ENCODE measurements around the gene ZDHHC11. TPM values are rescaled to one million over a fixed set of nuclear protein-coding genes. Genes with fewer than 3 reads are reported as not detected.
"Not testable (repeated sequence)": the region's sequence is repeated elsewhere in the genome, so short reads cannot be mapped to it uniquely, and the experiment has no call there.

Gene ZDHHC11
- total and polyA plus RNA-seq, 4 donors: 11.7 to 21.6 (median 16.1) TPM

DNA sequence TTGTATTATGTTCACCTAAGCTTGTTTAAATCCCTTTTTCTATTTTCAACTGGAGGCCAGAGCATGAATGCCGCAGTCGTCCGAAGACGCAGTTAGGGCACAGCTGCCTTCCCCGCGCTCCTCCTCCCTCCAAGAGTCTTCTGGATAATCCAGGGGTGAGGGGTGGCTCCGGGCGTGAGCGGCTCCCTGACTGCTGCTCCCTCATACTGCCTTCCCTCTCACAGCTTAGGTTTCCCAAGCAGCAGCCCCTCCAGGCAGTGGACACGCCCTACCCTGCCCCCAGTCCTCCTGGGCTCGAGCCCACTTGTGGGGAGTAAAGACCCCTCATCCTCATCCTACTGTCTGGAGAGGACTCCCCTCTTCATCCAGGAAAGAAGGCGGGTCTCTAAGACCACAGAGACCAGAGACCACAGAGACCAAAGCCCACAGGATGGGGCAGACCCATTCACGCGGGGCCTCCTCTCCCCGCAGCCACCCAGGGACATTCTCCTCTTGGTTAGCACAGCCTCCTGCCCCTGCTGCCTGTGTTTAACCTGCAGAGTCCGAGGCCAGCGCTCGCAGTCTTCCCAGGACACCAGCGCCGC, 98.2 kb downstream of the ZDHHC11 start:
- DNase-seq (ENCODE audit: low read depth in 4 of 6, low spot score in 6 of 6); H3K27me3 ChIP-seq (ENCODE audit: control insufficient read depth, insufficient read depth, low read length); H3K27ac ChIP-seq (ENCODE audit: low read depth, low read length); H3K4me3 ChIP-seq (ENCODE audit: low read depth, low read length); H3K9me3 ChIP-seq (ENCODE audit: control insufficient read depth, insufficient read depth, low read length): not testable (repeated sequence)
- Histone ChIP-seq H3K36me3 (ENCODE audit: control insufficient read depth, insufficient read depth, low read length) (peaks cover 12% of the 10 kb centered on the region), H3K4me1 (ENCODE audit: control insufficient read depth, insufficient read depth, low read length) (peaks cover 15% of the 10 kb centered on the region)
- 44% methylated on average over 2 of the region's 20 CpGs for WGBS (ENCODE audit: insufficient coverage)

DNA sequence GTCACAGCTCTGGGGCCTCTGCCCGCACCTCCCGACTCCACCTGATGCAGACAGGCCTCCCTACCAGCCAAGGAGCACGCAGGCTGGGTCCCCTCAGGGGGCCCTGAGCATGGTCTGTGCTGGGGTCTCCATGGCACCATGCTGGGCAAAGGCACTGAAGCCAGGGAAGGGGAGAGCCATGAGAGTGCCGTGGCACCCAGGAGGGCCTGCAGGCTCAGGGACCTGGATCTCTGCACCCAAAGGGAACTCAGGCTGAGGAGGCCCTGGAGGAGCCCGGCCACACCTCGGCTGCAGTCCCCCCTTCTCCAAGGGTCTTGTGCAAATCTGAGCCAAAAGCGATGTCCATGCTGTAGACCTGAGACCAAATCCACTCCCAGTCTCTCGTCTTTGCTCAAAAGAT, 98.8 kb downstream of the ZDHHC11 start:
- not testable (repeated sequence) for H3K4me1 ChIP-seq (ENCODE audit: control insufficient read depth, insufficient read depth, low read length); H3K27ac ChIP-seq (ENCODE audit: low read depth, low read length); H3K4me3 ChIP-seq (ENCODE audit: low read depth, low read length); H3K36me3 ChIP-seq (ENCODE audit: control insufficient read depth, insufficient read depth, low read length); H3K27me3 ChIP-seq (ENCODE audit: control insufficient read depth, insufficient read depth, low read length); H3K9me3 ChIP-seq (ENCODE audit: control insufficient read depth, insufficient read depth, low read length); DNase-seq (ENCODE audit: low read depth in 4 of 6, low spot score in 6 of 6)
- 63% methylated on average over 1 of the region's 8 CpGs for WGBS (ENCODE audit: insufficient coverage)

DNA sequence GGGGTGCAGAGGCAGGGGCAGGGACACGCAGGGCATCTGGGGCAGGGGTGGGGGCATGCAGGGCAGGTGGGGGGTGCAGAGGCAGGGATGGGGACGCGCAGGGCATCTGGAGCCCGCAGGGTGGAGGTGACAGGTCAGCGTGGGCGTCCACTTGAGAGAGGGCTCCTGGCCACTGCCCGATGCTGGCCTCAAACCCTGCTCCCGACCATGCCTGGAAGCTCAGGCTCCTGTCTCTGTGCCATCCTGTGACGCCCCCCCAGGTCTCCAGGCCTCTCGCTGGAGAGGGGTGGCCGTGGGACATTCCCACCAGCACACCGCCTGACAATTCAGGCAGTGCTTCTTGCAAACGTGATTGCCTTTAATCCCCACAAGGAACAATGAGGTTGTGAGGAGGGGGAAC, 99.3 kb downstream of the ZDHHC11 start:
- H3K27ac ChIP-seq (ENCODE audit: low read depth, low read length): no peak overlapping the region
- no peak for DNase-seq (ENCODE audit: low read depth in 4 of 6, low spot score in 6 of 6)
- no peak overlapping the region for H3K4me3 ChIP-seq (ENCODE audit: low read depth, low read length)
- 91% methylated on average over 4 of the region's 13 CpGs for WGBS (ENCODE audit: insufficient coverage)
- no peaks in the 10 kb centered on the region for H3K9me3 ChIP-seq (ENCODE audit: control insufficient read depth, insufficient read depth, low read length)
- H3K36me3 ChIP-seq (ENCODE audit: control insufficient read depth, insufficient read depth, low read length): peaks cover 4% of the 10 kb centered on the region
- H3K4me1 ChIP-seq (ENCODE audit: control insufficient read depth, insufficient read depth, low read length): peaks cover 4% of the 10 kb centered on the region
- no peaks in the 10 kb centered on the region for H3K27me3 ChIP-seq (ENCODE audit: control insufficient read depth, insufficient read depth, low read length)

DNA sequence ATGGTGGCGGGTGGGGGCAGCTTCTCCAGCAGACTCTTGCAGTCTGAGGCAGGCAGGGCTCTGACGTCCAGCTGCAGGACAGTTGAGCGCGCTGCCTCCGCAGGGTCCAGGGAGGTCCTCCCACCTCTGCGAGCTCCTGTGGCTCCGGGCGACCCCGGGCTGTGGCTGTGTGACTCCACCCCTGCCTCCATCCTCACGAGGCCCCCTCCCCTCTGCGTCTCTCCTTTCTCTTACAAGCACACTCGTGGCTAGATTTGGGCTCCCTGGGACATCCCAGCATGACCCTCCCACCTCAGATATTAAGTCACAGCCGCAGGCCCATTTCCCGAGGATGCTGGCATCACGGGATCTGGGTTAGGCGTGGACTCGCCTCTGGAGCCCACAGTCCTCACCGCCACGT, 100.6 kb downstream of the ZDHHC11 start:
- WGBS (ENCODE audit: insufficient coverage): 80% methylated on average over 13 of the region's 19 CpGs
- DNase-seq (ENCODE audit: low read depth in 4 of 6, low spot score in 6 of 6); H3K4me1 ChIP-seq (ENCODE audit: control insufficient read depth, insufficient read depth, low read length); H3K27ac ChIP-seq (ENCODE audit: low read depth, low read length); H3K27me3 ChIP-seq (ENCODE audit: control insufficient read depth, insufficient read depth, low read length); H3K9me3 ChIP-seq (ENCODE audit: control insufficient read depth, insufficient read depth, low read length); H3K4me3 ChIP-seq (ENCODE audit: low read depth, low read length): not testable (repeated sequence)
- peaks cover 10% of the 10 kb centered on the region for H3K36me3 ChIP-seq (ENCODE audit: control insufficient read depth, insufficient read depth, low read length)

DNA sequence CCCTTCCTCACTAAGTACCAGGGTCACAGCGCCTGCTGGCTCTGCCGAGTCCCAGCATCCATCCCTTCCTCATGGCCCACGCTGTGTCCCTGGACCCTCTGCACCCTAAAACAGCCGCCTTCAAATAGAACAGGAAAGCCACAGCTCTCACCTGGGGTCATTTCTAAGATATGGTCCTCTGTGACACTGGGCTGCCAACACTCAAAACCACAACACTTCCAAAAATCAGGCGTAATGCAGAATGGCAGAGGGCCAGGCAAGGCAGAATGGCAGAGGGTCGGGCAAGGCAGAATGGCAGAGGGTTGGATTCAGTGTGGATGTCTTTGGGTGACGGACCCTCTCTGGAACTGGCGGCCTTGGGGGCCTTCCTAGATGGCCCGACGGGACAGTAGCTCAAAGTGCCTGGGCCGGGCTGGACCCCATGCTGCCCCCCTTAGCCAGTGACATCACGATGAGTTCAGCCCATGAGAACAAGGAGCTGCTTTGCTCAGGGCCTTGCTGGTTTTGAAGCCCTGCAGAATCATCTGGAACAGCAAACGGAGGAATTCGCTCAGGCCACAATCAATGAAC, 101.6 kb downstream of the ZDHHC11 start:
- Histone ChIP-seq H3K36me3 (ENCODE audit: control insufficient read depth, insufficient read depth, low read length) (peaks cover 11% of the 10 kb centered on the region), H3K27me3 (ENCODE audit: control insufficient read depth, insufficient read depth, low read length) (no peaks in the 10 kb centered on the region), H3K9me3 (ENCODE audit: control insufficient read depth, insufficient read depth, low read length) (no peaks in the 10 kb centered on the region), H3K4me3 (ENCODE audit: low read depth, low read length) (no peak overlapping the region), H3K27ac (ENCODE audit: low read depth, low read length) (no peak overlapping the region), H3K4me1 (ENCODE audit: control insufficient read depth, insufficient read depth, low read length) (no peaks in the 10 kb centered on the region)
- 88% methylated on average over 11 of the region's 14 CpGs for WGBS (ENCODE audit: insufficient coverage)
- no peak for DNase-seq (ENCODE audit: low read depth in 4 of 6, low spot score in 6 of 6)

DNA sequence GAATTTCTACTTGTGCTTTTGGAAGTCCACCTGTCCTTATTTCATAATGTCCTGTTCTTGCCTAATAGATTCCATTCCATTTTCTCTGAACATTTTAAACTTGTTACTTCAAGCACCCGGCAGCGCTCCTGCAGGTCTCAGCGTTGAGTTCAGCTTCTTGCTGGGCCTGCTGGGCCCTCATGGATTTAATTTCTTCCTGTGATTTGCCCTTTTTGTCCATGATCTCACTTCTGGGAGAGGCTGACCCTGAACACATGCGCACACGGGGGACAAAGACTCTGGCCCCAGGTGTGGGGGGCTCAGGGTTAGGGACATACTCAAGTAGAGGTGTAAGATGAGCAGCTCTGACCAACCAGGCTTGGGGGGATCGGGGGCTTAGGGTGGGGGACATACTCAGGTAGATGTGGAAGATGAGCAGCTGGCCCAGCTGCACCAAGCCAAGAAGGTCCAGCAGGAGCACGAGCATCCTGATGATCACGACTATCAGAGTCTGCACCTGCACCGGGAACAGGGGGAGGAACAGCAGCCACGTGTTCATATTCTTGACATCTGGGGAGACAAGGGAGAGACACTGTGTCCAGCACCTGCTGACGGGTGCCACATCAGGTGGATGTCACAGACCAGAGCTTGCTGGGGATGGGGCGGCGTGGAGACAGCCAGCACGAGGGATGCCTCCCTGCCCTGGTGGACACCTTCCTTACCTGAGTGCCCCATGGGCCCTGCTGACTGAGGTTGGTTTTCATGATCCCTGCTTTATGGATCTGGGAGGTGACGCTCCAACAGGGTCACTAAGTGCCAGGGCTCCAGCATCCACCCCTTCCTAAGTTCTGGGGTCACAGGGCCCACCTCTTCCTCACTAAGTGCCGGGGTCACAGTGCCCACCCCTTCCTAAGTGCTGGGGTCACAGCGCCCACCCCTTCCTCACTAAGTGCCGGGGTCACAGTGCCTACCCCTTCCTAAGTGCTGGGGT, 102.5 kb downstream of the ZDHHC11 start:
- not testable (repeated sequence) for H3K27me3 ChIP-seq (ENCODE audit: control insufficient read depth, insufficient read depth, low read length); H3K9me3 ChIP-seq (ENCODE audit: control insufficient read depth, insufficient read depth, low read length); H3K4me3 ChIP-seq (ENCODE audit: low read depth, low read length); H3K4me1 ChIP-seq (ENCODE audit: control insufficient read depth, insufficient read depth, low read length); DNase-seq (ENCODE audit: low read depth in 4 of 6, low spot score in 6 of 6); H3K27ac ChIP-seq (ENCODE audit: low read depth, low read length)
- 79% methylated on average over 12 of the region's 18 CpGs for WGBS (ENCODE audit: insufficient coverage)
- H3K36me3 ChIP-seq (ENCODE audit: control insufficient read depth, insufficient read depth, low read length): peaks cover 11% of the 10 kb centered on the region

DNA sequence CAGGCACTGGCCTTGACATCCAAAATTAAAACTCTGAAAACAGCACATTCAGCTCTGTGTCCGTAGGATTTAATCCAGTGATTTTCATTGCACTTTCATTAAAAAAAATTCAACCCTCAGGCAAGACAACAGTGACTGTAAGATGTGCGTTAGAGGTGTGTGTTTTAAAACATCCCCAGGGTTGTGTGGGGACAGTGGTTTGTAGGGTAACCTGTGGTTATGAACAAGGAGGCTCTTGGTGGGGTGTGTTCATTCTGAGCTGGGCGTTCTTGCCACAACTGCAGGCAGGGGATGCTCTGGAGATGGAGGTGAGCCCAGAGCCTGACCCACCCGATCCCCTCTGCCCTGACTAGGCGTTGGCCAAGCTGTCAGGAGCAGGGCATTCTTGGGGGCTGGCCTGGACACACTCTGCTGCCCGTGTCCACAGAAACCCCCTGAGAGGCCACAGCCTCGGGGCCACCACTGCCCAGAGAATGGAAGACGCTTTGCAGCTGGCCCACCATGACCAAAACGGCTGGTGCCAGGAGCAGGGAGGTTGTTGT, 103.4 kb downstream of the ZDHHC11 start:
- peaks cover 11% of the 10 kb centered on the region for H3K36me3 ChIP-seq (ENCODE audit: control insufficient read depth, insufficient read depth, low read length)
- H3K4me3 ChIP-seq (ENCODE audit: low read depth, low read length); H3K4me1 ChIP-seq (ENCODE audit: control insufficient read depth, insufficient read depth, low read length); H3K9me3 ChIP-seq (ENCODE audit: control insufficient read depth, insufficient read depth, low read length); H3K27ac ChIP-seq (ENCODE audit: low read depth, low read length); DNase-seq (ENCODE audit: low read depth in 4 of 6, low spot score in 6 of 6); H3K27me3 ChIP-seq (ENCODE audit: control insufficient read depth, insufficient read depth, low read length): not testable (repeated sequence)
- WGBS (ENCODE audit: insufficient coverage): 86% methylated on average over 2 of the region's 9 CpGs

- no peak overlapping the region for H3K4me3 ChIP-seq (ENCODE audit: low read depth, low read length)
- no peaks in the 10 kb centered on the region for H3K27me3 ChIP-seq (ENCODE audit: control insufficient read depth, insufficient read depth, low read length)
- H3K27ac ChIP-seq (ENCODE audit: low read depth, low read length): no peak overlapping the region
- no peaks in the 10 kb centered on the region for H3K4me1 ChIP-seq (ENCODE audit: control insufficient read depth, insufficient read depth, low read length)
- WGBS (ENCODE audit: insufficient coverage): 68% methylated on average over 11 of the region's 11 CpGs
- peaks cover 11% of the 10 kb centered on the region for H3K36me3 ChIP-seq (ENCODE audit: control insufficient read depth, insufficient read depth, low read length)
- no peak for DNase-seq (ENCODE audit: low read depth in 4 of 6, low spot score in 6 of 6)
- H3K9me3 ChIP-seq (ENCODE audit: control insufficient read depth, insufficient read depth, low read length): no peaks in the 10 kb centered on the region
Measured at GRCh38 chr5:746258-746761, 104.5 kb downstream of the ZDHHC11 start.
